ENCODE data around the gene THRB. TPM values are rescaled to one million over a fixed set of nuclear protein-coding genes. Genes with fewer than 3 reads are reported as not detected.

The THRB gene
- polyA plus RNA-seq, 2 of the 4 experiments (the other 2 are of a cell fraction): 2.0 to 2.3 TPM

DNA sequence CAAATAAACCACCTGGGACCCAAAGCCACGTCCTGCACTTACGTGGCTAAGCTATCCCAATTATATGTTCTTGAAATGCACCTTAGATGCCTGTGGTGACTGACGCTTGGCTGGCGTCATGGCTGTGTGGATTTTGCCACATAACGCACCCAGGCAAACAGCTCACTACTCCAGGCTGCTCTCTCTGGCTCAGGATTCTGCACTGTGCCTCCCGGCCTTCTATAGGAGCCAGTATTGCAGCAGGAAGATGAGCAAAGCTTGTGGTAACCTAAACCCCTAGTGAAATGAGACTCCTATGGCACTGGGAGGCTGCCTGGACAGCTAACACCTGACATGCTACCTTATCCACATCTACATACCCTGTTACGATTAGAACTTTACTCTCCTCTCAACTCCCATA lies 179.3 kb downstream of the THRB start:
- FAIRE-seq: no peak
- CTCF ChIA-PET: no interaction called here
- Histone ChIP-seq H3K9me3 (peaks cover 8% of the 10 kb centered on the region; the same call in 1 of the 3 replicates), H3K4me1 (peaks cover 18% of the 10 kb centered on the region), H3K4me3 (no peak overlapping the region), H3K27ac (no peak overlapping the region), H3K4me2 (no peak overlapping the region)
- POLR2A ChIA-PET: no interaction called here
- ATAC-seq: no peak
- WGBS (ENCODE audit: missing lambda C conversion rate): 91% methylated on average over 7 of the region's 7 CpGs
- TF ChIP-seq RAD21 (conservative IDR thresholded peaks at IDR 0.05 in 1 of 2, IDR thresholded peaks at IDR 0.05 in 1 of 2) (no peak), CHD2 (IDR thresholded peaks at IDR 0.05; ENCODE audit: low read length, partially characterized antibody) (no peak), GATA3 (IDR thresholded peaks at IDR 0.05; ENCODE audit: borderline replicate concordance) (no peak)
- DNase-seq (ENCODE audit: low read depth in 1 of 2, low spot score in 1 of 2): no peak

DNA sequence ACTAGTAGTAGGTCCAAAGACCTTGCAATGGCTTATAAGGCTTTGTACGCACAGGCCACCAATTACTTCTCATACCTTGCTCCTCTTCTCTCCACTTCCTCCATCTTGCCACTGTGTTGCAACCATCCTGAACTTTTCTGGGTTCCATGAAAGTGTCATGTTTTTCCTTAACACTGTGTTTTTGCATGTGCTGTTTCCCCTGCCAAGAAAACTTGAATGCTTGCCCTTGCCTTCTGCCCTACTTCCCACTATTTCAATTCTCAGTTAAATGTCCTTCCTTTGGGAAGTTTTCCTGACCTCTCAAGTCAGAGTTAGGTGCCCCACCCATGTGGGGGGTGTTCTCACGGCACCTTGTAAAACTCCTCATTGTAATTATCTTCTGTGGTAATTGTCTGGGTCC lies 182.8 kb downstream of the THRB start:
- CTCF ChIA-PET: interaction anchor here (1.0 kb wide), 1 partner anchor 47 kb away, joined by 5 read pairs; no protein-coding TSS in a partner anchor
- no peak for FAIRE-seq
- no peak for DNase-seq (ENCODE audit: low read depth in 1 of 2, low spot score in 1 of 2)
- POLR2A ChIA-PET: no interaction called here
- ATAC-seq: no peak
- H3K9me3 ChIP-seq: no peaks in the 10 kb centered on the region
- no peak overlapping the region for H3K4me2 ChIP-seq
- peaks cover 11% of the 10 kb centered on the region for H3K4me1 ChIP-seq
- no peak for TF ChIP-seq MAFK (IDR thresholded peaks at IDR 0.05; ENCODE audit: partially characterized antibody)
- no peak for TF ChIP-seq RAD21 (conservative IDR thresholded peaks at IDR 0.05 in 1 of 2, IDR thresholded peaks at IDR 0.05 in 1 of 2)
- no peak for TF ChIP-seq KDM1A (IDR thresholded peaks at IDR 0.05; ENCODE audit: low read depth)
- TF ChIP-seq, protein P1, sequence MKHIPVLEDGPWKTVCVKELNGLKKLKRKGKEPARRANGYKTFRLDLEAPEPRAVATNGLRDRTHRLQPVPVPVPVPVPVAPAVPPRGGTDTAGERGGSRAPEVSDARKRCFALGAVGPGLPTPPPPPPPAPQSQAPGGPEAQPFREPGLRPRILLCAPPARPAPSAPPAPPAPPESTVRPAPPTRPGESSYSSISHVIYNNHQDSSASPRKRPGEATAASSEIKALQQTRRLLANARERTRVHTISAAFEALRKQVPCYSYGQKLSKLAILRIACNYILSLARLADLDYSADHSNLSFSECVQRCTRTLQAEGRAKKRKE (CRISPR knock-in tag; IDR thresholded peaks at IDR 0.05; ENCODE audit: low read depth): no peak
- TF ChIP-seq, protein P2, sequence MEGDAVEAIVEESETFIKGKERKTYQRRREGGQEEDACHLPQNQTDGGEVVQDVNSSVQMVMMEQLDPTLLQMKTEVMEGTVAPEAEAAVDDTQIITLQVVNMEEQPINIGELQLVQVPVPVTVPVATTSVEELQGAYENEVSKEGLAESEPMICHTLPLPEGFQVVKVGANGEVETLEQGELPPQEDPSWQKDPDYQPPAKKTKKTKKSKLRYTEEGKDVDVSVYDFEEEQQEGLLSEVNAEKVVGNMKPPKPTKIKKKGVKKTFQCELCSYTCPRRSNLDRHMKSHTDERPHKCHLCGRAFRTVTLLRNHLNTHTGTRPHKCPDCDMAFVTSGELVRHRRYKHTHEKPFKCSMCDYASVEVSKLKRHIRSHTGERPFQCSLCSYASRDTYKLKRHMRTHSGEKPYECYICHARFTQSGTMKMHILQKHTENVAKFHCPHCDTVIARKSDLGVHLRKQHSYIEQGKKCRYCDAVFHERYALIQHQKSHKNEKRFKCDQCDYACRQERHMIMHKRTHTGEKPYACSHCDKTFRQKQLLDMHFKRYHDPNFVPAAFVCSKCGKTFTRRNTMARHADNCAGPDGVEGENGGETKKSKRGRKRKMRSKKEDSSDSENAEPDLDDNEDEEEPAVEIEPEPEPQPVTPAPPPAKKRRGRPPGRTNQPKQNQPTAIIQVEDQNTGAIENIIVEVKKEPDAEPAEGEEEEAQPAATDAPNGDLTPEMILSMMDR (IDR thresholded peaks at IDR 0.05): no peak
- TF ChIP-seq ESRRA (IDR thresholded peaks at IDR 0.05; ENCODE audit: borderline replicate concordance, low read length): no peak
- TF ChIP-seq TFCP2L1 (CRISPR knock-in tag; IDR thresholded peaks at IDR 0.05): no peak
- TF ChIP-seq EP300 (IDR thresholded peaks at IDR 0.05): no peak
- no peak for TF ChIP-seq ZSCAN20 (CRISPR knock-in tag; IDR thresholded peaks at IDR 0.05)
- no peak for TF ChIP-seq BHLHE40 (IDR thresholded peaks at IDR 0.05; ENCODE audit: low read depth, low read length)
- TF ChIP-seq HOXA7 (CRISPR knock-in tag; IDR thresholded peaks at IDR 0.05): no peak
- no peak for TF ChIP-seq PHF8 (IDR thresholded peaks at IDR 0.05; ENCODE audit: borderline replicate concordance, low read depth)
- H3K4me3 ChIP-seq: no peak overlapping the region
- H3K27ac ChIP-seq: no peak overlapping the region
- 78% methylated on average over 2 of the region's 2 CpGs for WGBS (ENCODE audit: missing lambda C conversion rate)

DNA sequence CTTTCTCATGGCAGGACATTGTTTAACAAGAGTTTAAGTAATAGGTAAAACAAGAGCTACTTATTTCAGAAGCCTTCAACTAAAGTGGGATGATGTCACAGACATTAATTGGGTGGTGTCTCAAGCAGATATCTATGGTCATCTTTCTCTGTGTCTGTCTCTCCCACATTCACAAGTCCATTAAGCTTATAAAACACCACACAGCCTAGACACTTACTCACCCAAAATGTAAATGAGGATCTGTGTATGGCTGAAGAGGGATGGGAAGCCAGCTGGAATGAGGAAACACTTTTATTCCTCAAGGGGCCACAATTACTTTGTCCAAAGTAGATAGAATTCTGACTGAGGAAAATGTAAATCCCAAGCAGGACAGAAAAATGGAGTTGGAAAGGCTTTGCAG lies 183.8 kb downstream of the THRB start:
- TF ChIP-seq NR3C1 (IDR thresholded peaks at IDR 0.05) (no peak), HEYL (CRISPR knock-in tag; IDR thresholded peaks at IDR 0.05) (no peak), FOSB (CRISPR knock-in tag; IDR thresholded peaks at IDR 0.05) (no peak), RFX5 (IDR thresholded peaks at IDR 0.05) (no peak), ESRRA (IDR thresholded peaks at IDR 0.05; ENCODE audit: borderline replicate concordance, low read length) (no peak), KDM5A (IDR thresholded peaks at IDR 0.05) (no peak), ZFP36 (IDR thresholded peaks at IDR 0.05; ENCODE audit: borderline replicate concordance, partially characterized antibody) (no peak), ZC3H11A (IDR thresholded peaks at IDR 0.05) (no peak), MAZ (IDR thresholded peaks at IDR 0.05; ENCODE audit: borderline replicate concordance, low read depth, low read length) (no peak)
- ChIA-PET CTCF (no interaction called here), POLR2A (no interaction called here)
- DNase-seq (ENCODE audit: low read depth in 1 of 2, low spot score in 1 of 2) (no peak), FAIRE-seq (no peak), ATAC-seq (no peak)
- Histone ChIP-seq H3K4me1 (peaks cover 7% of the 10 kb centered on the region), H3K4me2 (no peak overlapping the region), H3K9me3 (no peaks in the 10 kb centered on the region), H3K27ac (no peak overlapping the region), H3K4me3 (no peak overlapping the region)
